ENCODE data around the gene APH1B.

The APH1B gene

GRCh38 chr15:63258658-63259057, 18.7 kb upstream of the APH1B start:
- Histone ChIP-seq H3K4me3 (IDR thresholded peaks at IDR 0.05; ENCODE audit: insufficient read depth, low read depth, low read length) (no peak overlapping the region), H3K36me3 (ENCODE audit: insufficient read depth) (no peaks in the 10 kb centered on the region), H2AFZ (ENCODE audit: low read depth) (no peak overlapping the region), H3K4me1 (ENCODE audit: low read depth, poor library complexity, severe bottlenecking) (no peaks in the 10 kb centered on the region), H4K20me1 (ENCODE audit: insufficient read depth) (no peaks in the 10 kb centered on the region), H3K4me2 (no peak overlapping the region), H3K79me2 (ENCODE audit: insufficient read depth, low read depth) (no peaks in the 10 kb centered on the region), H3K9ac (no peak overlapping the region), H3K27ac (no peak overlapping the region), H3K27me3 (ENCODE audit: insufficient read depth, low read depth) (no peaks in the 10 kb centered on the region)
- TF ChIP-seq CTCF (conservative IDR thresholded peaks at IDR 0.05; ENCODE audit: low read depth, low read length) = no peak

GRCh38 chr15:63260791-63261190, 16.6 kb upstream of the APH1B start:
- H3K27ac ChIP-seq = no peak overlapping the region
- H3K36me3 ChIP-seq (ENCODE audit: insufficient read depth) = no peaks in the 10 kb centered on the region
- H4K20me1 ChIP-seq (ENCODE audit: insufficient read depth) = no peaks in the 10 kb centered on the region
- H3K9ac ChIP-seq = no peak overlapping the region
- H3K4me3 ChIP-seq (IDR thresholded peaks at IDR 0.05; ENCODE audit: insufficient read depth, low read depth, low read length) = no peak overlapping the region
- no peak overlapping the region for H3K4me2 ChIP-seq
- H2AFZ ChIP-seq (ENCODE audit: low read depth) = no peak overlapping the region
- no peaks in the 10 kb centered on the region for H3K79me2 ChIP-seq (ENCODE audit: insufficient read depth, low read depth)
- no peaks in the 10 kb centered on the region for H3K27me3 ChIP-seq (ENCODE audit: insufficient read depth, low read depth)
- no peak for TF ChIP-seq CTCF (conservative IDR thresholded peaks at IDR 0.05; ENCODE audit: low read depth, low read length)
- no peaks in the 10 kb centered on the region for H3K4me1 ChIP-seq (ENCODE audit: low read depth, poor library complexity, severe bottlenecking)

GRCh38 chr15:63261311-63261710, 16.1 kb upstream of the APH1B start:
- H4K20me1 ChIP-seq (ENCODE audit: insufficient read depth) = no peaks in the 10 kb centered on the region
- no peak overlapping the region for H2AFZ ChIP-seq (ENCODE audit: low read depth)
- no peaks in the 10 kb centered on the region for H3K27me3 ChIP-seq (ENCODE audit: insufficient read depth, low read depth)
- H3K4me3 ChIP-seq (IDR thresholded peaks at IDR 0.05; ENCODE audit: insufficient read depth, low read depth, low read length) = no peak overlapping the region
- no peak overlapping the region for H3K27ac ChIP-seq
- no peak for TF ChIP-seq CTCF (conservative IDR thresholded peaks at IDR 0.05; ENCODE audit: low read depth, low read length)
- H3K4me1 ChIP-seq (ENCODE audit: low read depth, poor library complexity, severe bottlenecking) = no peaks in the 10 kb centered on the region
- H3K4me2 ChIP-seq = no peak overlapping the region
- no peaks in the 10 kb centered on the region for H3K79me2 ChIP-seq (ENCODE audit: insufficient read depth, low read depth)
- no peaks in the 10 kb centered on the region for H3K36me3 ChIP-seq (ENCODE audit: insufficient read depth)
- no peak overlapping the region for H3K9ac ChIP-seq

- TF ChIP-seq CTCF (conservative IDR thresholded peaks at IDR 0.05; ENCODE audit: low read depth, low read length) = no peak
- Histone ChIP-seq H3K27ac (no peak overlapping the region), H3K27me3 (ENCODE audit: insufficient read depth, low read depth) (no peaks in the 10 kb centered on the region), H3K4me3 (IDR thresholded peaks at IDR 0.05; ENCODE audit: insufficient read depth, low read depth, low read length) (no peak overlapping the region), H3K4me1 (ENCODE audit: low read depth, poor library complexity, severe bottlenecking) (no peaks in the 10 kb centered on the region), H3K79me2 (ENCODE audit: insufficient read depth, low read depth) (no peaks in the 10 kb centered on the region), H4K20me1 (ENCODE audit: insufficient read depth) (no peaks in the 10 kb centered on the region), H3K9ac (no peak overlapping the region), H3K4me2 (no peak overlapping the region), H2AFZ (ENCODE audit: low read depth) (no peak overlapping the region), H3K36me3 (ENCODE audit: insufficient read depth) (no peaks in the 10 kb centered on the region)
Observed at GRCh38 chr15:63263519-63263918, 13.9 kb upstream of the APH1B start.
